Amygdala (tissue), 56 donors: ENCODE data around the gene NLRX1.
"Not testable (repeated sequence)": the region's sequence is repeated elsewhere in the genome, so short reads cannot be mapped to it uniquely, and the experiment has no call there.

Experiments
- DNase-seq, 56 donors: peaks; one replicate each; lab custom pipeline; 2025; lab: John Stamatoyannopoulos, UW

NLRX1 gene, protein sequence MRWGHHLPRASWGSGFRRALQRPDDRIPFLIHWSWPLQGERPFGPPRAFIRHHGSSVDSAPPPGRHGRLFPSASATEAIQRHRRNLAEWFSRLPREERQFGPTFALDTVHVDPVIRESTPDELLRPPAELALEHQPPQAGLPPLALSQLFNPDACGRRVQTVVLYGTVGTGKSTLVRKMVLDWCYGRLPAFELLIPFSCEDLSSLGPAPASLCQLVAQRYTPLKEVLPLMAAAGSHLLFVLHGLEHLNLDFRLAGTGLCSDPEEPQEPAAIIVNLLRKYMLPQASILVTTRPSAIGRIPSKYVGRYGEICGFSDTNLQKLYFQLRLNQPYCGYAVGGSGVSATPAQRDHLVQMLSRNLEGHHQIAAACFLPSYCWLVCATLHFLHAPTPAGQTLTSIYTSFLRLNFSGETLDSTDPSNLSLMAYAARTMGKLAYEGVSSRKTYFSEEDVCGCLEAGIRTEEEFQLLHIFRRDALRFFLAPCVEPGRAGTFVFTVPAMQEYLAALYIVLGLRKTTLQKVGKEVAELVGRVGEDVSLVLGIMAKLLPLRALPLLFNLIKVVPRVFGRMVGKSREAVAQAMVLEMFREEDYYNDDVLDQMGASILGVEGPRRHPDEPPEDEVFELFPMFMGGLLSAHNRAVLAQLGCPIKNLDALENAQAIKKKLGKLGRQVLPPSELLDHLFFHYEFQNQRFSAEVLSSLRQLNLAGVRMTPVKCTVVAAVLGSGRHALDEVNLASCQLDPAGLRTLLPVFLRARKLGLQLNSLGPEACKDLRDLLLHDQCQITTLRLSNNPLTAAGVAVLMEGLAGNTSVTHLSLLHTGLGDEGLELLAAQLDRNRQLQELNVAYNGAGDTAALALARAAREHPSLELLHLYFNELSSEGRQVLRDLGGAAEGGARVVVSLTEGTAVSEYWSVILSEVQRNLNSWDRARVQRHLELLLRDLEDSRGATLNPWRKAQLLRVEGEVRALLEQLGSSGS

DNA sequence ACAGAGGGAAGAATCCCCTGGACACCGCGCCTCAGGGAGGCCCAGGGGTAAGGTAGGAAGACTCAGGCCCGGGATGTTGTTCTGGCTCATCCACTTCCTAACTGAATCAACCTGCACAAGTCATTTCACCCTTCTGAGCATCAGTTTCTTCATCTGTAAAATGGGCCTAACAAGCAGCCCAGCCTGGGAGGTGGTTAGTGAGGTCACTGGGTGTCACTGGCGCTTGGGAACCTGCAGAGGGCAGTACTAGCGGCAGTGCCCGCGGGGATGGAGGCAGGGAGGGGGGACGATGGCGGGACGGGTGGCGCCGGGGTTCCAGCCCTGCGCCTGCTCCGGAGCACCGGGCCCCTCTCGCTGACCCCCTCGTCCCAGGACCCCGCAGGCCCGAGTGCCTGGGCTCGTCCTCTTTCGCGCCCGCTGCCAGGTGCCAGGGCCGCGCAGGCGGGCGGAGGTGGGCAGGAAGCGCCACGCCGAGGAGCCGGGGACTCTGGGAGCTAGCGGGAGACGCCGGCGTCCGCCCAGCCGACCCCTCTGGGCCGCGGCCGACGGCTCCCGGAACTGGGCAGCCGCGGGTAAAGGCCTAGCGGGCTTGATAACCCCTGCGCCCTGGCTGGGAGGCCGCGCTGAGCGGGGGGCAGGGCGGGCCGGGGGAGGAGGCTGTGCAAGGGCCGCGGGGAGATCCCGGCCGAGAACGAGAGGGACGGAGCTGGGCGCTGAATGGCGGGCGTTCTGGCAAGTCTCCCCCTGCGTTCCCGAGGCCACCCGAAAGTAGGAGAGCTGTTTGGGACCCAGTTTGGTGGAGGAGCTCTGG lies at the start of gene NLRX1:
NLRX1 (plus strand) TSS at position 255 of the 811 bp plus-strand sequence. CDS start 2,679 bp downstream, outside the sequence.
- DNase-seq, result peak in 54 of 56 donors; percentile 11 to 79 (median 56)

DNA sequence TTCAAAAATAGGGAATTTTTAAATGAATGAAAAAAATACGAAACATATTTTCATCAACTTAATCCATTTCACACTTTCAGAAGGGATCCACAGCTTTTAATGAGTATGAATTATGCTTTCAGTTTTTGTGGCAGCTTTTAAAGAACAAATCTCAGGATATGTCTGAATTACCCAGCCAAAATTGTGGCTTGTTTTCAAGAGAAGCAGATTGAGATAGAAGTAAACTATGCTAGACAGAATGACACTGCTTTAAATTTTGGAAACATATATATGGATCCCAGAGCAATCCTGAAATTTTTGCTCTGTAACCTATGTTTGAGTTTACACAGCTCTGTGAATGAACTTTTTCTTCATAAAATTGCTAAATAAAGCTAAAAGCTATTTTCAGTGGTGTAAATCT lies 49.6 kb upstream of the NLRX1 start:
- no peak for DNase-seq

DNA sequence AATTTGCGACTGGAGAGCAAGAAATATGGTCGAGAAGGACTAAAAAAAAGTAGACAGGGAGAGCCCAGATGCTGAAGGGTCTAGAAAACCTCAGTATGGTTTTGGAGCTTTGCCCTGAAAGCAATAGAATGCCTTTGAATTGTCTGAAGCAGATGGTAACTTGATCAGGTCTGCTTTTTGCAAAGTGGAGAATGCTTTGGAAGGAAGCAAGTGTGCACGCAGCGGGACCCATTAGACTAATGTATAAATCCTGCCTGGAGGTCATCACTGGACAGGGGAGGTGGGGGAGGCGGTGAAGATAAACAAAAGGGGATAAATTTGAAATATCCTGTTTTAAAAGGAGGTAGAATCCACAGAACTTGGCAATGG lies 47.9 kb upstream of the NLRX1 start:
- no peak for DNase-seq

DNA sequence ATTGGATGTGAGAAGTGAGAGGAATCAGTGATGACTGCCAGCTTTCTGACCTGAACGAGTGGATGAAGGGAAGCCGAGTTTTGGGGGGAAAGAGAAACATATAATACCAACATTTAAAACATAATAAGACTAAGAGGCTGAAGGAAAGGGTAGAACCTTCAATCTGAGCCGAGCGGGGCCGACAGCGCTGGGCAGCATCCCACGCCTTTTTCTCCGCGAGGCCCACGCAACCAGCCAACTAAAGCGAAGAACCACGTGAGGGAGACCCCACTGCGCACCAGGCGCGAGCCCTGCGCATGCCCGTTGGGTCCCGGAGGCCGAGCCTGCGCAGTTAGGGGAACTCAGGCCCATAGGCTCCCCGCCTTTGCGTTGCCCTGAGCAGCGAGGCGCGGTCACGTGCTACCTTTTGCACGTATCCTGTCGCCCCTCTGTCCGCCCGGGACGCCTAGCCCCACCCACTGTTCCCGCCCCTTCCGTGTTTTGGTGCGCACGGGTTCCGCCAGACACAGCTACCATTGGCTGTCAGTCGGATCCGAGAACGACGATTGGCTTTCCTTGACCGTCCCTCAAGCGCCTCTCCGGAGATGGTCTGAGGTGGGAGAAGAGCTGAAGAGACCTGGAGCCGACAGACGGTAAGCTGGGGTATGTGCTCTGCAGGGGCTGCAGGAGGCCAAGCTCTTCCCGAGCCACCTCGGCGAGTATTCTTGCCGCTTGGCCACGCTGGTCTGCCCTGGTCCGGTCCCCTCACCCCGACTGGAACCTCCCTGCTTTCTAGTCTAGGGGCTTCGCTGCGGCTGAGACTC lies 47.3 kb upstream of the NLRX1 start, which contains the start of gene HINFP:
HINFP (plus strand) TSS at position 573 of the 803 bp plus-strand sequence. CDS start 5,365 bp downstream, outside the sequence.
- peak; percentile 95 to 100 (median 99) for DNase-seq

DNA sequence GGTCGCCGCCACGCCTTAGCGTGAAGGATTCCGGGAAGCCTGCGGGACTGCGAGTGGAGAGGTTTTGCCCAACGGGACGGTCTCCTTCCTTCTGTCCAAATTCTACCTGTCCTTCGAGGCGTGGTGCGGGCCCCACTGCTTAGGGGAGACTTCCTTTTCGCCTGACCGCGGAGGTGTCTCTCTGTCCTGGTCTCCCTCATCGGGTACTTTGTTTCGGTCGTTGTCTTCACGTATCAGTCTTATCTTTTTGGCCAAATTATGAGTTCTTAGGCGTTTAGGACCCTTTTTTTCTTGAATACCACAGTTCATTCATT lies 46.8 kb upstream of the NLRX1 start:
- no peak for DNase-seq

DNA sequence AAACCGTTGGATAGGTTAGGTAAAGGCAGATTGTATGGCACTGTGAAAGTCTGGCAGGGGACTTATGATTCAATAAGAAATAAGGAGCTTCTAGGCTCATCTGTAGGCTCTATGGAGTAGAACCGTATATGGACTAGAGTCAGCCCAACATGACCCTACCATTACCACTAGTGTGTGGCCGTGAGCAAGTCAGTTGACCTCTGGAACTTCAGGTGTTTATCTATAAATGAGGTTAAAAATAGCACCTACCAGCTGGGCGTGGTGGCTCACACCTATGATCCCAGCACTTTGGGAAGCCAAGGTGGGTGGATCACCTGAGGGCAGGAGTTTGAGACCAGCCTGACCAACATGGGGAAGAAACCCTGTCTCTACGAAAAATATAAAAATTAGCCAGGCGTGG lies 42.7 kb upstream of the NLRX1 start:
- DNase-seq, result no peak

DNA sequence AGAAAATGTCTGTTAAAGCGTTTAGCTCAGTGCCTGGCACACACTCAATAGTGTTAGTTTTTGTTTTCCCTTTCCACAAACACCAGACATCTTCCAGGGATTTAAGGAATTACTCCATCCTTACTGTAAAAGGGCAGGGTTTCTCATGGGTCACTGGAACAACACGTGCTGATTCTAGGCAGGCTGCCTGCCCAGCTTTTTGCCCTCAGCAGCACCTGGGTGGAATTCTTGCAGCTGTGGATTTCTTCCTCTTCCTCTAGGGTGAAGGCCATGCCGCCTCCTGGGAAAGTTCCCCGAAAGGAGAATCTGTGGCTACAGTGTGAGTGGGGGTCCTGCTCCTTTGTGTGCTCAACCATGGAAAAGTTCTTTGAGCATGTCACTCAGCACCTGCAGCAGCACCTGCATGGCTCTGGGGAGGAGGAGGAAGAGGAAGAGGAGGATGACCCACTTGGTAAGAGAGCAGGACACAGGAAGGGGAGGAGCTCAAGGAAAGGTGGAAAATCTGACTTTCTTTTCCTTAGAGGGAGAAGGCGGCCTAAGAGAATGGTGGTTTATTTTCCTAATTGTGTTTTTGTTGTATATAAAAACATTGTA lies 41.8 kb upstream of the NLRX1 start:
- DNase-seq, result no peak

DNA sequence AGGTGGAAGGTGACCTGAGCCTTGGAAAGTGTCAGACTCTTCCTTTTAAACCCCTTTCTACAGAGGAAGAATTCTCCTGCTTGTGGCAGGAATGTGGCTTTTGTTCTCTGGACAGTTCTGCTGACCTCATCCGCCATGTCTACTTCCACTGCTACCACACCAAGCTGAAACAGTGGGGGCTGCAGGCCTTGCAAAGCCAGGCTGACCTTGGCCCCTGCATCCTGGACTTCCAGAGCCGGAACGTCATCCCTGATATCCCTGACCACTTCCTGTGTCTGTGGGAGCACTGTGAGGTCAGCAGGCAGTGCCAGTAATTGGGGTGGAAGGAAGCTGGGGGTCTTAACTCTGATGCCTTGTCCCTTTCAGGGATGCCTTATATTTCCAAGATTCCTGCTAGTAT lies 37.9 kb upstream of the NLRX1 start:
- DNase-seq, result no peak

DNA sequence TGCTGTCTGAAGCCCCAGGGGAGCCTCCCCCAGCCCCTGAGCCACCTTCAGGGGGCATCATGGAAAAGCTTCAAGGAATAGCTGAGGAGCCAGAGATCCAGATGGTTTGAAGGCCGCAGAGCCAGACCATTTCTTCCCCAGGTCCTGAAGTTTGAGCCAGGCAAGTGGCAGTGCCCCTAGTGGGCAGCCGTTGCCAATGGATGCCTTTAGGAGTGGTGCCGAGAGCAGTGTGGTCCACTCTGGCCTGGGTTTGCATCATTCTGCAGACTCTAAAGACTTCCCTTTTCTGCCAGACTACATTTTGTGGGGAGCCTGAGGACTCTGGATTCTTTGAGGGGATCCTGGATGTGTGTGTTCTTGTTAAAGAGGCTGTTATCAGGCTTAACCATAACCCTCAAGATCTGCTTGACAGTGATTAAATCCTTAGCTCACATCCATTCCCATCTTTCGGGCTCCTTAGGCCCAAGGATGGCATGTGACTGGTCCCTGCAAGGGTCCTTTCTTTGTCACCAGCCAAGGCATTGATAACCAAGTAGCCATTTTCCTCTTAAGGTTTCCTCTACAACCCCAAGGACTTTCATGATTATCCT lies 34.0 kb upstream of the NLRX1 start:
- DNase-seq, result no peak

DNA sequence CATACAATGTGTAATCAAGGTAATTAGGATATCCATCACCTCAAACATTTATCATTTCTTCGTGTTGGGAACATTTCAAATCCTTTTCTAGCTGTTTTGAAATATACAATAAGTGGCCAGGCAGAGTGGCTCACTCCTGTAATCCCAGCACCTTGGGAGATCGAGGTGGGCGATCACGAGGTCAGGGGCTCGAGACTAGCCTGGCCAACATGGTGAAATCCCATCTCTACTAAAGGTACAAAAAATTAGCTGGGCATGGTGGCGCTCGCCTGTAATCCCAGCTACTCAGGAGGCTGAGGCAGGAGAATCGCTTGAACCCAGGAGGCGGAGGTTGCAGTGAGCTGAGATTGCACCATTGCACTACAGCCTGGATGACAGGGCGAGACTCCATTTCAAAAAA lies 29.2 kb upstream of the NLRX1 start:
- DNase-seq, result not testable (repeated sequence)

DNA sequence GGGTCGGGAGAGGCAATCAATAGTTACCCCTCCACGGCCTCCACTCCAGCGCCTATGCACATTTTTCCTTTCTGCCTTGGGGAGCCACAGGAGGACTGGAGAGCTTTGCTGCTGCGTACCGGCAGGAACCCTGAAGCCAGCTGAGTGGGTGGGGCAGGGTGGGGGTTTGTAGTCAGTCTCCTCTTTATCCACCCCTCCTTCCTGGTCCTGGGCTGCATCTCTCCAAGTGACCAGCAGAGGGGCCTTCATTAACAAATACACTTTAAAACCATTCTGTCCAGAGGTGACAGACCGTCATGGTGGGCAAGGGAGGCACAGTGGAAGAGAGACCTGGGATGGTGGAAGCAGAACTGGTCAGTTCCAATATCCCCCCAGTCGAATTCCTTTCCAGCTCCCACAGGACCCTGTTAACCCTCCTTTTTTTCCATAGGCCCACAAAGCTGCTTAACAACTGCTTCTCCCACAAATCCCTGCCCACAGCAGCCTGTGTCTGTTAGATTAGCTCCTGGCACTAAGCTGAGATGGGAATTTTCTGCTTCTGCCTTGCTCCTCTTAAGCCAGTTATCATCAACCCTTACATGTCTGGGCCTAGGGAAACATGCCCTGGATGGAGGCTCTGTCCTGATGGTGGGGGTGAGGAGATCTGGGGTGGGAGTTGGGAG lies 23.6 kb upstream of the NLRX1 start:
- peak in 20 of 56 donors; percentile 4 to 48 (median 18) for DNase-seq

DNA sequence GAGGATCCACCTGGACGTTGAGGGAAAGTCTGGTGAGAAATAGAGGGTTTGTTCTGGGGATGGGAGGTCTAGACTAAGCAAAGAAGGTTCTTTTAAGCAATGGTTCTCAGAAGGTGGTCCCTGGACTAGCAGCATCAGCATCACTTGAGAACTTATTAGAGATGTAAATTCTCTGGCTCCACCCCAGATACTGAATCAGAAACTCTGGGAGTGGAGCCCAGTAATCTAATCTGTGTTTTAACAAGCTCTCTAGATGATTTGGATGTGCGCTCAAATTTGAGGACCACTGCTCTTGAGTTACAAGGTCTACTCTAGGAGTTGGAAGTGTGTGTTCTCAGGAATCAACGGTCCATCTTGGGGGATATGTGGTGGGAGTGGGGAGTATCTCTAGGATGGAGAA lies 23.0 kb upstream of the NLRX1 start:
- no peak for DNase-seq

DNA sequence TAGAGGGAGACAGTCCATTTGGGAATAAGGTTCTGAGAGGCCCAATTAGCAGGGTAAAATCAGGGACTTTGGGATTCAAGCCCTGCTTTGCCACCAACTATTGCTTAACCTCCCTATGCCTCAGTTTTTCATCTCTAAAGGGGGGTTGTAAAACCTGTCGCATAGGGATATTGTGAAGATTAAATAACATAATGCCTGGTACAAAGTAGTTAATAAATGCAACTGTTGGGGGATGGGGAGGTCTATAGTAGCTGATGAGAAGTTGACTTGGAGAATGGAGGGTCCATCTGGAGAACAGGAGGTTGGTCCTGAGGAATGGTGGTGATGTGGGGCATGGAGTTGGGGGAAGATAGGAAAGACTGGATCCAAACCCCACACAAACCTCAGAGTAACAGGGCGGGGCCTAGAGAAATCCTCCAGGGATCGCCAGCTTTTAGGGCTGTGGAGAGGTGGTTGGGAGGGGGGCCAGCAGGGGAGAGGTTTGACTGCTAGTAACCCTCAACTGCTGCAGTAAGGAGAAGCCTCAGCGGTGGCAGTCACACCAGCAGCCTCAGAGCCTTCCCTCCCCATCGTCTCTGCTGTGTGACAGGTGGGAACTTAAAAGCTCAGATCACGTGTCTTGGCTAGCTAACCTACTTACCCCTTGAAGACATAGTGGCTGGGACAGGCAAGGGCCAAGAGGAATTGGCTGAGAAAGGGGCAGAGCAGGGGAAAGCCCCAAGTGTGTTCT lies 20.8 kb upstream of the NLRX1 start:
- DNase-seq, result no peak

DNA sequence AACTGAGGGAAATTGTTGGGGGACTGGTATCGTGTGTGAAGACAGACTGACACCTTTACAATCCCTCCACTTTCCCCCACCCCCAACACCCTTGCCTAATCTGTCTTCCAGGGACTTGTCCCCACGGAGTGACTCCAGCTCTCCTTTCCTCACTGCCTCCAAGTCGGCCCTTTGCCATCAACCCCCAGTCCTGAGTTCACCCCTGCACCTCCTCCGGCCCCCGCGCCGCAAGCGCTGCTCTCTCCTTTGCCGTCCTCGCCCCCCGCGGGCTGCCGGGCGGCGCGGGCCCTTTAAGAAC lies 19.9 kb upstream of the NLRX1 start:
- no peak for DNase-seq

DNA sequence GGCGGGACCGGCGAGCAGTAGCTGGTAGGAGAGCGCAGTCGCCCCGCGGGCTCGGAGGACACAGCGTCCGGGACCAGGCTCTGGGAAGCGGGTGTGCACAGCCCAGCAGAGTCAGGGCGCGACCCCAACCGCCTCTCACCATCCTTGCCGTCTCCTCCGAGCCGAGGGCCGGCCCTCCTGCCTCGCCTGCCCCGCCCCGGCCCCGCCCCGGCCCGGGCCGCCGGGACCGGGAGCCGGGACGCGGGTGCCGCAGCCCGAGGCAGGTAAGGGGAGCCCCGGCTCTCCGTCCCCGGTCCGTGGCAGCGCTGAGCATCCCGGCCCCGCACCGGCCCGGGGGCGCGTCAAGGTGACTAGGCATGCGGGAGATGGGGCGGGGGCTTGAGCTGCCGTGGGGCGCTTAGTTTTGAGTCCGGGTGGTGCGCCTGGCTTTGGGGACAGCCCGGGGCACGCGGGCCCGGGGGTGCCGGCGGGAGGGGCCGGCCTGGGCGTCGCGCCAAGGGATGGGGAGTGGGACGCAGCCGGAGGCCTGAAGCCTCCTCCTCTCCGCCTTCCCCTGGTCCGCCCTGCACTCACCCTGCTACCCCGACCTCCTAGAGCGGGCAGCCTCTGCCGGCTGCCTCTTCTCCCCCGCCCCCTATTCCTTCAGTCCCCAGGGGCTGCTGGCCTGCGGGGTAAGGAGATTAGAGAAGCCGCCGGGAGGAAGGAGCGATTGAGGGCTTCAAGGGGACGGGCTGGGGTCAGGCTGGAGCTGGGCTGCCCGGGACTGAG lies 19.3 kb upstream of the NLRX1 start, which contains the start of gene ABCG4:
ABCG4 (plus strand) TSS at position 35 of the 768 bp plus-strand sequence. CDS start 914 bp downstream, outside the sequence.
- peak in 7 of 56 donors; percentile 12 to 40 (median 29) for DNase-seq

DNA sequence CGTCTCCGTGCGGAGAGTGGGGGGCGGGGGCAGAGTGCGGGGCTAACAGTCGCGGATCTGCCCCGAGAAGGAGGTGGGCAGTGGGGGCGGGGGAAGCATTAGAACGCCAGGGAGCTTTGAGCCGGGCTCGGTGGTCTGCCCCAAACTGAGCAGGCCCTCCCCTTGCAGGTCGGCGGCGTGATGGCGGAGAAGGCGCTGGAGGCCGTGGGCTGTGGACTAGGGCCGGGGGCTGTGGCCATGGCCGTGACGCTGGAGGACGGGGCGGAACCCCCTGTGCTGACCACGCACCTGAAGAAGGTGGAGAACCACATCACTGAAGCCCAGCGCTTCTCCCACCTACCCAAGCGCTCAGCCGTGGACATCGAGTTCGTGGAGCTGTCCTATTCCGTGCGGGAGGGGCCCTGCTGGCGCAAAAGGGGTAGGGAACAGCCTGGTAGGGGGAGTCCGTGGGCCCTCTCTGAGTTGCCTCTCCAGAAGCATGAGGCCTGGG lies 18.7 kb upstream of the NLRX1 start:
- DNase-seq, result peak in 1 of 56 donors; percentile 26

DNA sequence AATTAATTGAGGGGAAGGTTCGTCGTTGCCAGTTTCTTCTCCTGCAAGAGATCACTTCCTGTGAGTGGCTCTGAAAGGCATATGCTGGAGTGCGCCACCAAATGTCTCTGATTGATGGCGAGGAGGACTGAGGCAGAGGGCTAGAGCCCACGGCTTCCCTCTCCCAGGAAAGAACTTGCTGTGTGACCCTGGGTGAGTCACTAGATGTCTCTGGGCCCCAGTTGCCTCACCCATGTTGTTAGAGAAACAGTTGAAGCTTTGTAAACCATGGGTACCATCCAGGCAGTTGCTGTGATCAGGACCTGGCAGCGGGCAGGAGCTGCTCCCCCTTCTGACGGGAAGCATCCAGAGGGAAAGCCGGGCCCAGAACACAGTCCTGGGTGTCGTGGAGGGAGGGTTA lies 16.5 kb upstream of the NLRX1 start:
- DNase-seq, result no peak
